Activated CD8-positive, alpha-beta memory T cell treated with anti-CD3 and anti-CD28 coated beads, Interleukin-2, amount 50 U/mL, for 1 hour (primary cell): ENCODE results near the gene MAPK9.

Experiments used
- DNase-seq: peaks from one replicate; pipeline ENCODE4 v3.0.0-alpha.2; 2020; ENCODE audit errors: extremely low read depth

The MAPK9 gene

DNA sequence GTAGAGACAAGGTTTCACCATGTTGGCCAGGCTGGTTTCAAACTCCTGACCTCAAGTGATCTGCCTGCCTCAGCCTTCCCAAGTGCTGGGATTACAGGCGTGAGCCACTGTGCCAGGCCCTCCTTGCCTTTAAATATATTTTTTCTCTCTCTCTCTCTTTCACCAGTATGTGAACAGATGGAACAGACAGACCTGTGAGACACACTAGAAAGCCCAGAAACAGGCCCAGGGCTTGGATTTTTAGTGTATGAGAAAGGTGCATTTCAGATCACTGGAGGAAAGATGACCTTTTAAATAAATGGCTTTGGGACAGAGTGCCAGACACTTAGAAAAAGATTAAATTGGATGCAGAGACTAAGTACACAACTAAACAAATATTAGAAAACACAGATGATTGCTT is 86.0 kb downstream of the MAPK9 start:
- no peak for DNase-seq

GRCh38 chr5:180204276-180204819 is 87.5 kb downstream of the MAPK9 start:
- no peak for DNase-seq

- DNase-seq, result no peak
These were observed 88.8 kb downstream of the MAPK9 start for GRCh38 chr5:180202939-180203573.

GRCh38 chr5:180201051-180201987 is 90.6 kb downstream of the MAPK9 start:
- DNase-seq, result no peak

- DNase-seq, result no peak
These were observed 92.5 kb downstream of the MAPK9 start for GRCh38 chr5:180199390-180199789.

DNA sequence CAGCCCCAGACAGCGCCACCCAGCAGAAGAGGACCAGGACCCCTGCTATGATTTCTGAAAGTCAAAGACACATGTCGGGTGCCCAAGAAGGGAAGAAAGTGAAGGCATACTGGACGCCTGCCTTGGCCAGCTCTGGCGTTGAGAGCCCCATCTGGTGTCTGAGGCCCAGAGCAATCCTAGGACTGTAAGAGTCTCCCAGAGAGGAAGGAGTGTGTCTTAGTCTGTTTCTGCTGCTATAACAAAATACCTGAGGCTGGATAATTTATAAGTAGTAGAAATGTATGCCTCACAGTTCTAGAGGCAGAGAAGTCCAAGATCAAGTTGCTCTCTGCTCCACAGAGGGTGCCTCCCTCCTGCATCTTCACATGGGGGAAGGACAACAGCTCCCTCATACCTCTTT is 93.7 kb downstream of the MAPK9 start:
- no peak for DNase-seq

GRCh38 chr5:180197016-180197702 is 94.7 kb downstream of the MAPK9 start:
- no peak for DNase-seq

DNA sequence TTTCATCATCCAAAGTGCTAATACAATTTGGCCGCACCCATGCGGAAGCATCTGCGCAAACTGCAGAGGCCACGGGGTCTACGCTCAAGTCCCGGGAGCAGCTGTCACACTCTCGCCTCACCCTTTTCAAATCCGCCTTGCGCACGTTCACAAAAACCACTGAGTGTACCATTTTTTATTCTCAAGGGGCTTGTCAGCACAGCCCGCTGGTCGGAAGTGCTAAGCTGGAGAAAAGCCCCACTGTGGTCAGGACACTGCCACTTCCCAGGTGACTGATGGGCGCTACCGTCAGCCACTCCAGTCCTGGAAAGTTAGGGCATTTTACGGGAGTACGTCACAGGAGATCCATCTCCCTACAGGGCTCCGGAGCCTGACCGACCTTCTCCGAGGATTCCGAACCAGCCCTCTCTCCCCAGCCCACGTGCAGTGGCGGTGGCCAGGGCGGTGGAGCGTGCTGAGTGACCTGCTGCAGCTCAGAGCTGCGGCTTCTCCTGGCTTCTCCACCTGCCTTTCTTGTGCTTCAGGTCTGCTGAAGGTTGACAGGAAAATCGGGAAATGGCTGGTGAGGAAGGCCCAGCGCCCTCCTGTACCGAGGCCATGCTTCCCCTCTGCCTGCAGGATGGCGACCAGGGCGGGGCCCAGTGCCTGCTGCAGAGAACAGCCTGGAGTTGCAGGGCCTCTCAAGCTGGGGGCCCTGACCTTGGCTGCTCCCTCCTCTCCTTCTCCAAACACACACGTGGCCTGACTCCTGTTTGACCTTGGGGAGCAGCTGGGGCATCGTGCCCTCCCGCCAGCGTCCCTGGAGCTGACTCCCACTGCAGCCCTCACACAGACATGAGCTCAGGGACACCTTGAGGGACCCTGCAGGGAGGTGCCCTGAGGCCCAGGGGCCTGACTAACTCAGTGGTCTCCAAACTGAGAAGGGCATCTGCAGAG is 97.2 kb downstream of the MAPK9 start:
- no peak for DNase-seq

DNA sequence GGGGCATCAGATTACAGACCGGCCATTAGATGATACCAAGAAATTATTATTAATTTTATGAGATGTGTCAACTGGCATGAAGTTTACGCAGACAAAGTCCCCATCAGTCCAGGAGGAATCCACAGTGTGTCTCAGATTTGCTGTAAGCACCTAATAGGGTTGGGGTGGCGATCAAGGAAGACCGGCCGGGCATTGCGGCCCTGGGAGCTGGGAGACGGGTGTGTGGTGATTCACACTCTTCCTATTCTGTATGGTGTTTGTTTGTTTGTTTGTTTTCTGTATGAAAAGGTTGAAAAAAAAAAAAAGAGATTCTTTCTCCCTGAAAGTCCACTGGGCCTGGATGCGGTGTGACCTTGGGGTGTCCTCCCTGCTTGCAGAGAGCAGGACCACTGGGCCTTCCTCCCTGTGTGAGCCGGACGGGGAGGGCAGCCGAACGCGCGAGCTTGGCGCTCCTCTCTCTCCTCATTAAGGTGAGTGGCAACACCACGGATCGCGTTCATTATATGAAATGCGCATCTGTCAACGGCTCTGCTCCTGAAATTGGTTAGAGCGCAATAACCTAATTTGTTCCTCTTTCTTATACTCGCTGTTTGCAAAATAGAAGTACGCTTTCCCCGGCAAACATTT is 98.0 kb downstream of the MAPK9 start:
- DNase-seq, result no peak

- DNase-seq, result no peak
These were observed 100.2 kb downstream of the MAPK9 start for GRCh38 chr5:180191716-180192115.

GRCh38 chr5:180187767-180188166 is 104.1 kb downstream of the MAPK9 start:
- DNase-seq, result no peak
